HG02798 (cell line): Measurements from ENCODE around the gene G0S2.

Source experiments
- ATAC-seq: cut with Tn5 transposase; IDR thresholded peaks from one replicate; pipeline ENCODE4 v1.9.1; 2021; ENCODE audit warnings: mild to moderate bottlenecking; ENCODE audit not compliant: unreplicated experiment, poor library complexity

G0S2 gene

DNA sequence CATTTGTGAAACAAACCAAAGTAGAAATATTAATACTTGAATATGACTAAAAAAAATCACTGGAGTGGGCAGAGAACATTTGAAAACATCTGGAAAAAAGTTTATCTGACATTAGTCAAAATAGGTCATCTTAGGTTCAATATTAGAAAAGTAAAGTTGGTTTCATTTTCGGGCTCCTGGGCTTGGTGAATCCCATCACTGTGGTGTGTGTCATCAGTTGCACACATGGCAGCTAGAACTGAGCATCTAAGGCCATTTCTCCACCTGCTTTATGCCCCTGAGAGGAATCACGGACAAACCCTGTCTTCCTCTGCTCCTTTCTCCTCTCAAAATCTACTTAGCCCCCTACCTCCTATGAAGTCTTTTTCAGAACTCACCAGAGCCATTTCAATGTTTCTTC, 34.9 kb downstream of the G0S2 start:
- ATAC-seq, result peak; percentile 74

DNA sequence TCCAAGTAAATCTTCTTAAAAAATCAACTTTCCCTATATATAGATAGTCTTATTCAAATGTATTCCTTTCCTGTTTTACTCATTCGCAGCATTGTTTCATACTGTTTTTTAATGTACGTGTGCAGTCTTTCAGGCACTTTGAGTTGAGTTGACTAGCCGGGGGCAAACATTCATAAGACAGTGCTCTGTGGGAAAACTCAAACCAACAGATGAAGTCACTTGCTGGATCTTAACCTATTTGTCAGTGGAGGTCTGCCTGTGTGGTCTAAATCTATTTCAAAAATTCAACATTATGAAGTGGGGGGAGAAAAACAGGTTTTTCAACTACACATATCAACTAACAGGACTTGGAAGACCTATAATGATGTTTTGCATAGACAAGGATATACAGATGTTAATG, 35.6 kb downstream of the G0S2 start:
- no peak for ATAC-seq

DNA sequence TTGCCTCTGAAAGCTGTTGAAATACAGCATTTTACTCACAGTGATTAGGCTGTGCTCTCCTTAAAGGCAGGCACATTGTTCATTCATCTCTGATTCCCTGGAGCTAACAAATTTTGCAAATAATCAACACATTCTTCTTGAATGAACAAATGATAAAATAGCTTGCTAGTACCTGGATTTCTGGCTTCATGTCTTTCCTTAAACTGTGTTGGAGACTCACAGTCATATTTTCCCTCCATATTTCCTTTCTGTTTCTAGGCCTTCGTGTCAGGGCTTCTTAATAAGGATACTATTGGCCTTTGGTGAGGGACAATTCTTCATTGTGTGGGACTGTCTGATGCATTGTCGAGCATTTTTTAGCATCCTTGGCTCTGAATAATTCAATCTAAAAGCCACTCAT, 39.1 kb downstream of the G0S2 start:
- ATAC-seq, result no peak

DNA sequence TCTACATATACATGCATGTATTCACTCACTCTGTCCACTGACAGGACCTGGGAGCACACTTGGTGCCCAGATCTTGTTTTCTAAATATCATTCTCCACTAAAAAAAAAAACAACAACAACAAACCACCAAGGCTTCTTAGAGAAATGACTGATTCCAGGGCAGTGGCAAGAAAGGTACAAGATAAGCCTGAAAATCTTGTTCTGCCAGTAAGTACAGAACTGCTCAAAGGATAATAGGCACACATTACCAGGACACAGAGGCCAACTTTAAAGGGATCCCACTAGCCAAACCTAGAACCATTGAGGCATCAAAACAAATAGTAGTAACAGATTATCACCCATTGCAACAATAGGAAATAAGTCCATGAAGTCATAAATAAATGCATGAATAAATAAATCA, 40.1 kb downstream of the G0S2 start:
- ATAC-seq, result no peak

DNA sequence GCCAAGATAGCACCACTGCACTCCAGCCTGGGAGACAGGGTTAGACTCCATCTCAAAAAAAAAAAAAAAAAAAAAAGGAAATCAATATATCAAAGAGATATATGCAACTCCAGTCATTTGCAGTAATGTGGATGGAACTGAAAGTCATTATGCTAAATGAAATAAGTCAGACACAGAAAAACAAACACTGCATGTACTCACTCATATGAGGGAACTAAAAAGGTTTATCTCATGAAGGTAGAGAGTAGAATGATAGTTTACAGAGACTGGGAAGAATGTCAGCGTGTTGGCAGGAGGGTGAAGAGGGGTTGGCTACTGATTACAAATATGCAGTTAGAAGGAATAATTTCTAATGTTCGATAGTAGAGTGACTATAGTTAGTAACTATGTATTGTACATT, 42.6 kb downstream of the G0S2 start:
- ATAC-seq, result no peak

DNA sequence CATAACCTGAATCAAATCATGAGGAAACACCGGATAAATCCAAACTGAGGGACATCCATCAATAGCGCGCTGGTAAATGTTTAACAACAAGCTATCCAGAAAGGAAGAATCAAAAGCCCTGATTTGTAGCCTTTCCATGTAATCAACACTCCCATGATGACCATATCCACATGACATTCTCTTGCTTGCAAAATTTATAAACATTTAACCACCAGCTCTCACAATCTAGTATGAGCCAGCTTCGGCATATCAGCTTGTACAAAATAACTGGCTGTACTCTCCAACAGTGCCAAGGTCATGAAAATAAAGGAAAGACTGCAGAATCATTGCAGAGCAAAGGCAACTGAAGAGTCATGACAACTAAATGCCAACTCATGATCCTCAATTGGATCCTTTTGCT, 45.1 kb downstream of the G0S2 start:
- no peak for ATAC-seq

DNA sequence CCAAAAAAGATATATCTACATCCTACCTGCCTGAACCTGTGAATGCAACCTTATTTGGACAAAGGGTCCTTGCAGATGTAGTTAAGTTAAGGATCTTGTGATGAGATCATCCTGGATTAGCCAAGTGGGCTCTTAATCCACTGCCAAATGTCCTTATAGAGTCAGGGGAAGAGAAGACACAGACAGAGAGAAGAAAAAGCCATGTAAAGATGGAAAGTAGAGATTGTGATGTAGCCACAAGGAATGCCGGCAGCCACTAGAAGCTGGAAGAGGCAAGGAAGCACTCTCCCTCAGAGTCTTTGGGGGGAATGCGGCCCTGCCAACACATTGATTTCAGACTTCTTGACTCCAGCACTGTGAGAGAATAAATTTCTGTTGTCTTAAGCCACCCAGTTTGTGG, 45.6 kb downstream of the G0S2 start:
- no peak for ATAC-seq

DNA sequence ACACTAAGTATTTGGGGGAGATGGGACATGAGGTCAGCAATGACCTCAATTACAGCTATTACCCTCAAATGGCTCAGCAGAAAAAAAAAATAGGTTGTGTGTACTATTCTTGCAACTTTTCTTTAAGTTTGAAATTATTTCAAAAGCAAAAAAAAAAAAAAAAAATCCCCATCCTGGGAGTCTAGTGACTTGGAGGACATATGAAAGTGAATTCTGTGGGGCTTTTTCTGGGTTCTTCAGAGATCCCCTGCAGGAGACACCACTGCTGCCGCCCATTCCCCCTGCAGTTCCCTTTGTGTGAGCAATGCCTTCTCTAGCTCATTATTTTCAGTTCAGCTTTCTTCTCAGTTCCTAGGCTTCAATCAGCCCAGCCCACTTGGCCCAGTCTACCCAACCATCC, 46.1 kb downstream of the G0S2 start:
- ATAC-seq, result no peak

DNA sequence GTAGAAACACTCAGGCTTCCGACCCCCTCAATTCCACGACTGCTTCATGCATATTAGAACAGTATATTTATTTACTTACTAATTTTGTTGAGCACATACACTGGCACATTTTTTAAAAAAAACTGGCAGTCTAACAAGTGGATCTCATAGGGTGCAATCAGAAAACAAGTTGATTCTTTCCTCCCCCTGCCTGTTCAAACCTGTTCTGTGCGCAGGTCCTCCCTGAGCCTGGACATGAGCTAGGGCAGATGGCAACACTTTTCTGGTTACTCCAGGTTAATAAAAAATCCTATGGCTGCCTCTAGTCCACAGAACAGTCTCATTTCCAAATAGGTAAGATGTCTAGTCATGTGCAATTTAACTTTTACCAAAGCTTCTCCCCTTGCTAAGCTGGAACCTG, 48.1 kb downstream of the G0S2 start:
- no peak for ATAC-seq

DNA sequence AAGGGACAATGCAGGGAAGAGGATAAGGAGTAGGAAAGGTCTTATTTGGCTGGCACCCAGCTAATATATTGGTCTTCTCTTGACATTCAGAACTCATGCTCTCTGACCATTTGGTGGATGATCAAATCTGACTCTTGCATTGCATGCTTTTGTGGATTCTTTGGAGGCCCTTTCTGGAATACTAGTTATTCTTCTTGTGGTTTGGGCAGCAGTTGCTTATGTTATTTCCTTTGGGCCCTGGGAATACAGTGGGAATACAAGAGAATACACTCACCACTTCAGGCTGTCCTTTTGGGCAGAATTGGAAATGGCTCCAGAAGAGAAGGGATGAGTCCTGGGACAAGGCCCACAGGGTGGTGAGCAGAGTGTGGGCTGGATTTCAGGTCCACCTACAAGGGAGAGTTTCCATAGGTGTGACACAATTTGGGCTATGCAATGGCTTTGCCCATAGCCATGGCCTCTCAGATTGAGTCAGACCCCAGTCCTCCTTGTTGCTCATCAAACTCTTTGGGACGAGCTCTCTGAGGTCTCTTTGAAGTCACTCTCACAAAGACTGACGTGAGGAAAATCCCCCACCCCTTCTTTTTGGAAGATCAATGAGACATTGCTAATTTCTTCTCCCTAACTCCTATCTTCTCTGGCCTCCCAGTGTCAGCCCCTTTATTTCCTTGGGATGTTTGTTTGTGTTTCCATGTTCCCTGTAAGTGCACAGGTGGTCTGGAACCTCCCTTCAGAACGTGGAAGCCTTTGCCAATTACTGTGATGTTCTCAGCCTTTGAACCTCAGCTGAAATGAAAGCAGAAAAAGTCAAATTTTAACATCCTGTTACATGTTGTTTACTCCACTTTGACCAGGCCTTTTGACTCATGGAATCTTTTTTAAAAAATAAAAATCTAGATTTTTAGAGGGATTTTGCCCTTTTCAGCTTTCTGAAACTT, 48.8 kb downstream of the G0S2 start:
- peak; percentile 75 for ATAC-seq
